ENCODE data around the gene FAM227B.
"Not testable (repeated sequence)": the region's sequence is repeated elsewhere in the genome, so short reads cannot be mapped to it uniquely, and the experiment has no call there.

Gene FAM227B

GRCh38 chr15:49354439-49354838, 266.2 kb downstream of the FAM227B start:
- not testable (repeated sequence) for FAIRE-seq

- FAIRE-seq: no peak
Observed at GRCh38 chr15:49343546-49343945, 277.1 kb downstream of the FAM227B start.

GRCh38 chr15:49339656-49340055, 281.0 kb downstream of the FAM227B start:
- no peak for FAIRE-seq

GRCh38 chr15:49331951-49332350, 288.7 kb downstream of the FAM227B start:
- FAIRE-seq: no peak

GRCh38 chr15:49331442-49331841, 289.2 kb downstream of the FAM227B start:
- FAIRE-seq: no peak

GRCh38 chr15:49330166-49330565, 290.5 kb downstream of the FAM227B start:
- no peak for FAIRE-seq

GRCh38 chr15:49328941-49329340, 291.7 kb downstream of the FAM227B start:
- no peak for FAIRE-seq

GRCh38 chr15:49327927-49328326, 292.7 kb downstream of the FAM227B start:
- no peak for FAIRE-seq

- FAIRE-seq: no peak
Observed at GRCh38 chr15:49323207-49323606, 297.4 kb downstream of the FAM227B start.

GRCh38 chr15:49320351-49320750, 300.3 kb downstream of the FAM227B start:
- FAIRE-seq: no peak

- FAIRE-seq: no peak
Observed at GRCh38 chr15:49315391-49315823, 305.2 kb downstream of the FAM227B start.

GRCh38 chr15:49314716-49315115, 305.9 kb downstream of the FAM227B start:
- FAIRE-seq: no peak

GRCh38 chr15:49313650-49314049, 307.0 kb downstream of the FAM227B start:
- FAIRE-seq: no peak

GRCh38 chr15:49309889-49310288, 310.7 kb downstream of the FAM227B start:
- no peak for FAIRE-seq

- FAIRE-seq: no peak
Observed at GRCh38 chr15:49308686-49309085, 311.9 kb downstream of the FAM227B start.

GRCh38 chr15:49306551-49306950, 314.1 kb downstream of the FAM227B start:
- no peak for FAIRE-seq

GRCh38 chr15:49303003-49303402, 317.6 kb downstream of the FAM227B start:
- FAIRE-seq: no peak

GRCh38 chr15:49301562-49301961, 319.1 kb downstream of the FAM227B start:
- FAIRE-seq: no peak

- no peak for FAIRE-seq
Observed at GRCh38 chr15:49300856-49301255, 319.8 kb downstream of the FAM227B start.

- no peak for FAIRE-seq
Observed at GRCh38 chr15:49297584-49297983, 323.0 kb downstream of the FAM227B start.

- FAIRE-seq: no peak
Observed at GRCh38 chr15:49296258-49296657, 324.4 kb downstream of the FAM227B start.

GRCh38 chr15:49293941-49294340, 326.7 kb downstream of the FAM227B start:
- FAIRE-seq: no peak

GRCh38 chr15:49290191-49290590, 330.4 kb downstream of the FAM227B start:
- no peak for FAIRE-seq

- FAIRE-seq: no peak
Observed at GRCh38 chr15:49288391-49288790, 332.2 kb downstream of the FAM227B start.

- no peak for FAIRE-seq
Observed at GRCh38 chr15:49287481-49287880, 333.1 kb downstream of the FAM227B start.
